Body of pancreas (tissue), 4 donors: ENCODE results near the gene SNAPIN.

Experiments used
- CTCF ChIP-seq, 7 experiments: fragments of 450-650 bp in 4 of 7; fragments of 200-600 bp in 3 of 7; sonication (generic) in 3 of 7; IDR thresholded peaks; one replicate each; pipeline ENCODE4 v1.5.1; 2016 to 2019; ENCODE audit warnings: antibody characterized with exemption in 7 of 7
- POLR2A ChIP-seq, 3 donors: fragments of 450-650 bp; IDR thresholded peaks; one replicate each; pipeline ENCODE4 v1.6.1; 2016; ENCODE audit warnings: antibody characterized with exemption in 3 of 3, mild to moderate bottlenecking in 2 of 3

DNA sequence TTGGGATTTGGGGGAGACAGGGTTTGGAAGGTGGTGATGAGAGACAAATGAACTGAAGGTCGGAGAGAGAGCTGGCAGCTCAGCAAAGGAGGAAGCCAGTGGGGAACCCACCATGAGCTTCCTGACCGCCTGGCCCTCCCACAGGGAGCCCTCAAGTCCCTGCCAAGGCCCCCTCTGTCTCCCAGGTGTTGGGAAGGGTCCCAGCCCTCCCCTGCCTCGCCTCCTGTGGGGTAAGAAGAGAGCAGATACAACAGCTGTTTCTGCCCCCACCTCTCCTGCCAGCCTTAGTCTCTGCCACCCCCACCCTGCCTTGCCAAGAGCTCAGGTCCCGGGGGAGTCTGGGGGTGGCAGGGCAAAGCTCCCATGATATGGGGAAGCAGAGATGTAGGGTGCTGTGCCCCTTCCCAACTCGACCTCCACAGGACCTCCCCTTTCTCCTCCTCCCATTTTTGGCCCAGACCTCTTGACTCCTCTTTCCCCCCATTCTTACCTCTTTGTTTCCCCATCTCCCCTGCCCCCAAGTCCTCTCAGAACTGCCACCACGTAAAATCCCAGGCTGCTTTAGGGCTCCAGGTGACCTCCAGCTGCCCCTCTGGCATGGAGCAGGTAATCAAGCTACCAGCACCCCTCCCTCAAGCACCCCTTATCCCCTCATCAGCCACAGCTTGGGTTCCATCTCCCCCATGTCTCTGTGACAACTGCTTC, 29.7 kb upstream of the SNAPIN start:
- TF ChIP-seq POLR2A (IDR thresholded peaks at IDR 0.05) (no peak), CTCF (IDR thresholded peaks at IDR 0.05) (no peak)
